Measurements from ENCODE around the gene PRKCI. TPM values are rescaled to one million over a fixed set of nuclear protein-coding genes. Genes with fewer than 3 reads are reported as not detected.

Gene PRKCI
- total RNA-seq, 1 experiment from 2014 or later, result 25.2 TPM

GRCh38 chr3:170222647-170223541 is 670 bp downstream of the PRKCI start (continued):
- TF ChIP-seq SRF (IDR thresholded peaks at IDR 0.05; ENCODE audit: low read depth) (no peak), SP1 (IDR thresholded peaks at IDR 0.05; ENCODE audit: low read depth) (no peak), ZNF274 (IDR thresholded peaks at IDR 0.05; ENCODE audit: low read depth, low read length) (no peak), CEBPB (IDR thresholded peaks at IDR 0.05; ENCODE audit: low read depth) (no peak)

DNA sequence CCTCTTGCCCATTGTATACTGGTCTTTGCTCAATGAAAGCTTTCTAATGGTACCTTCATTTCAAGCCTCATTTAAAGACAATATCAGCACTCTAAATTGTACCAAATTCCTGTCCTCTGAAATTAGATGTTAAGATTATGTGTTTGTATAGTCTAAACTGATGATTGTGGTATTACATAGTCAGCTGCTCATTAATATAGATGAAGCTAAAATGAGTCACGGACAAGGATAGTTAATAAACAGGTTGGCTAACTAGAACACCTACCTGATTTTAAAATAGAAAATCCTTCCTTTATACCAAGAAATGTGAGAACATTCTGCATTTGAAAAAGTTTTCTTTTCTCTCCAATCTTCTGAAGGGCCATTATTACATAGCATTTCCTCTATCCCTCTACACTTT is 2.9 kb downstream of the PRKCI start:
- Histone ChIP-seq H3K9me2 (ENCODE audit: insufficient read depth) (no peaks in the 10 kb centered on the region), H3K79me2 (ENCODE audit: insufficient read depth, low read length) (peaks cover 70% of the 10 kb centered on the region), H3K36me3 (ENCODE audit: control insufficient read depth in 1 of 2, insufficient read depth in 2 of 2, low read length in 2 of 2) (no peaks in the 10 kb centered on the region), H2AFZ (ENCODE audit: low read depth, low read length, poor library complexity, severe bottlenecking) (no peak overlapping the region), H3K4me1 (ENCODE audit: control insufficient read depth in 1 of 2, insufficient read depth in 2 of 2, low read length in 2 of 2) (peaks cover 3 to 34% of the 10 kb centered on the region in 2 experiments), H3K9me3 (ENCODE audit: control insufficient read depth in 1 of 2, insufficient read depth in 1 of 2, low read depth in 1 of 2, low read length in 2 of 2) (no peaks in the 10 kb centered on the region), H4K20me1 (ENCODE audit: insufficient read depth) (peaks cover 4% of the 10 kb centered on the region; the same call in 1 of the 2 replicates), H3K9ac (ENCODE audit: low read length) (no peak overlapping the region), H3K4me2 (ENCODE audit: low read length) (no peak overlapping the region), H3K4me3 (replicated peaks in 1 of 2; ENCODE audit: low read depth in 1 of 2, low read length in 2 of 2) (no peak overlapping the region), H3K27me3 (ENCODE audit: insufficient read depth, low read length) (no peaks in the 10 kb centered on the region), H3K27ac (ENCODE audit: low read depth, low read length) (no peak overlapping the region)
- TF ChIP-seq ATF3 (IDR thresholded peaks at IDR 0.05) (no peak), SRF (IDR thresholded peaks at IDR 0.05; ENCODE audit: low read depth) (no peak), ZNF274 (IDR thresholded peaks at IDR 0.05; ENCODE audit: low read depth, low read length) (no peak), EZH2phosphoT487 (IDR thresholded peaks at IDR 0.05; ENCODE audit: borderline replicate concordance) (no peak), SP1 (IDR thresholded peaks at IDR 0.05; ENCODE audit: low read depth) (no peak), TCF7L2 (IDR thresholded peaks at IDR 0.05; ENCODE audit: borderline replicate concordance, extremely low read depth, insufficient read depth, insufficient read length) (no peak)
- RAD21 ChIA-PET (ENCODE audit: low non-redundant PET in 1 of 2, low total read pairs in 2 of 2, uncharacterized antibody in 2 of 2, unreplicated experiment in 2 of 2), result no interaction called here
- POLR2A ChIA-PET, result no interaction called here
- intact Hi-C loops (cut with micrococcal nuclease), result no loop called here
- no peak for DNase-seq (ENCODE audit: low read depth, low spot score)
- no TSS peak for BruUV-seq (replicated peaks)
- CTCF ChIA-PET, result no interaction called here
- ATAC-seq, result no peak

Data from HCT116 (cell line).